Activated CD4-positive, alpha-beta T cell treated with anti-CD3 and anti-CD28 coated beads, Interleukin-2, amount 10 ng/mL, durations not matched to agents 24 days and 14 days (primary cell): ENCODE results near the gene RNF186. TPM values are rescaled to one million over a fixed set of nuclear protein-coding genes. Genes with fewer than 3 reads are reported as not detected.
"Not testable (repeated sequence)": the region's sequence is repeated elsewhere in the genome, so short reads cannot be mapped to it uniquely, and the experiment has no call there.

Experiments
- DNase-seq: peaks from one replicate; pipeline ENCODE4 v3.0.0; 2022
- H3K27ac Mint-ChIP-seq: one replicate; pipeline ENCODE4 v1.8.0; 2022; ENCODE audit warnings: mild to moderate bottlenecking, mixed read lengths
- H3K27me3 Mint-ChIP-seq: one replicate; pipeline ENCODE4 v1.8.0; 2022; ENCODE audit warnings: mixed read lengths
- H3K36me3 Mint-ChIP-seq: one replicate; pipeline ENCODE4 v1.8.0; 2022; ENCODE audit warnings: low read depth, mild to moderate bottlenecking, mixed read lengths
- H3K4me1 Mint-ChIP-seq: one replicate; pipeline ENCODE4 v1.8.0; 2021; ENCODE audit warnings: mixed read lengths
- H3K4me3 Mint-ChIP-seq: one replicate; pipeline ENCODE4 v1.8.0; 2022; ENCODE audit warnings: mild to moderate bottlenecking, moderate library complexity, mixed read lengths
- H3K9me3 Mint-ChIP-seq: one replicate; pipeline ENCODE4 v1.8.0; 2021; ENCODE audit warnings: mixed read lengths
- intact Hi-C: fragments of 100-400 bp; cut with micrococcal nuclease; formaldehyde crosslinking; loops from one replicate; pipeline ENCODE4 v1.15.1; 2023
- total RNA-seq: library from RNA; stranded (reverse); gene quantifications from 2 replicates; pipeline ENCODE4 v1.2.3, GENCODE V29; 2022

Gene RNF186
- total RNA-seq, result not detected in 2 replicates

GRCh38 chr1:19814681-19815503, at the start of gene RNF186:
Gene RNF186 (minus strand): TSS chr1:19815283. CDS start chr1:19815101, 182 bp downstream.
- Mint-ChIP-seq H3K4me3 (no peak within 1 kb of the TSS), H3K4me1 (no peaks in the 10 kb centered on the region), H3K27ac (no peak within 1 kb of the TSS), H3K36me3 (no peaks in the 10 kb centered on the region), H3K9me3 (no peaks in the 10 kb centered on the region), H3K27me3 (peaks cover 9% of the 10 kb centered on the region)
- DNase-seq, result no peak
- intact Hi-C loops, result loop anchor here (5.0 kb wide), 1 partner anchor 98 kb away; no protein-coding TSS in a partner anchor

GRCh38 chr1:19864570-19865160, 49.6 kb upstream of the RNF186 start:
- Mint-ChIP-seq H3K27me3 (peaks cover 22% of the 10 kb centered on the region), H3K27ac (no peak overlapping the region), H3K9me3 (peaks cover 4% of the 10 kb centered on the region), H3K4me3 (no peak overlapping the region), H3K4me1 (no peaks in the 10 kb centered on the region), H3K36me3 (no peaks in the 10 kb centered on the region)
- intact Hi-C loops, result no loop called here
- DNase-seq, result no peak

GRCh38 chr1:19862944-19863343, 47.9 kb upstream of the RNF186 start:
- peaks cover 4% of the 10 kb centered on the region for H3K9me3 Mint-ChIP-seq
- intact Hi-C loops, result no loop called here
- H3K4me1 Mint-ChIP-seq, result no peaks in the 10 kb centered on the region
- DNase-seq, result no peak
- peaks cover 13% of the 10 kb centered on the region for H3K27me3 Mint-ChIP-seq
- no peak overlapping the region for H3K4me3 Mint-ChIP-seq
- H3K27ac Mint-ChIP-seq, result no peak overlapping the region
- no peaks in the 10 kb centered on the region for H3K36me3 Mint-ChIP-seq

GRCh38 chr1:19861842-19862530, 46.9 kb upstream of the RNF186 start:
- Mint-ChIP-seq H3K4me3 (no peak overlapping the region), H3K36me3 (no peaks in the 10 kb centered on the region), H3K27ac (no peak overlapping the region), H3K27me3 (peaks cover 15% of the 10 kb centered on the region), H3K9me3 (peaks cover 4% of the 10 kb centered on the region), H3K4me1 (no peaks in the 10 kb centered on the region)
- no peak for DNase-seq
- intact Hi-C loops, result no loop called here

- intact Hi-C loops, result no loop called here
- Mint-ChIP-seq H3K9me3 (peaks cover 4% of the 10 kb centered on the region), H3K27me3 (peaks cover 17% of the 10 kb centered on the region)
Observed at GRCh38 chr1:19861034-19861433, 46.0 kb upstream of the RNF186 start.

GRCh38 chr1:19860418-19860817, 45.3 kb upstream of the RNF186 start:
- peaks cover 4% of the 10 kb centered on the region for H3K9me3 Mint-ChIP-seq
- H3K27me3 Mint-ChIP-seq, result peaks cover 13% of the 10 kb centered on the region

More at GRCh38 chr1:19861034-19861433, 46.0 kb upstream of the RNF186 start:
- Mint-ChIP-seq H3K4me1 (no peaks in the 10 kb centered on the region), H3K36me3 (no peaks in the 10 kb centered on the region), H3K27ac (no peak overlapping the region), H3K4me3 (no peak overlapping the region)
- DNase-seq, result no peak

GRCh38 chr1:19859876-19860275, 44.8 kb upstream of the RNF186 start:
- Mint-ChIP-seq H3K9me3 (peaks cover 4% of the 10 kb centered on the region), H3K27ac (no peak overlapping the region), H3K4me1 (no peaks in the 10 kb centered on the region), H3K4me3 (no peak overlapping the region), H3K36me3 (no peaks in the 10 kb centered on the region), H3K27me3 (peaks cover 13% of the 10 kb centered on the region)
- DNase-seq, result no peak
- intact Hi-C loops, result no loop called here

More at GRCh38 chr1:19860418-19860817, 45.3 kb upstream of the RNF186 start:
- no peaks in the 10 kb centered on the region for H3K36me3 Mint-ChIP-seq
- intact Hi-C loops, result no loop called here
- DNase-seq, result no peak
- no peaks in the 10 kb centered on the region for H3K4me1 Mint-ChIP-seq
- H3K27ac Mint-ChIP-seq, result no peak overlapping the region
- H3K4me3 Mint-ChIP-seq, result no peak overlapping the region

- peaks cover 1% of the 10 kb centered on the region for H3K9me3 Mint-ChIP-seq
- no peak overlapping the region for H3K4me3 Mint-ChIP-seq
- no peak for DNase-seq
- no peaks in the 10 kb centered on the region for H3K4me1 Mint-ChIP-seq
- intact Hi-C loops, result no loop called here
- H3K36me3 Mint-ChIP-seq, result no peaks in the 10 kb centered on the region
- H3K27me3 Mint-ChIP-seq, result peaks cover 13% of the 10 kb centered on the region
- H3K27ac Mint-ChIP-seq, result no peak overlapping the region
Observed at GRCh38 chr1:19858893-19859292, 43.8 kb upstream of the RNF186 start.

- no peak for DNase-seq
- Mint-ChIP-seq H3K27ac (no peak overlapping the region), H3K9me3 (no peaks in the 10 kb centered on the region), H3K4me3 (no peak overlapping the region), H3K27me3 (peaks cover 12% of the 10 kb centered on the region), H3K36me3 (no peaks in the 10 kb centered on the region), H3K4me1 (peaks cover 2% of the 10 kb centered on the region)
- intact Hi-C loops, result no loop called here
Observed at GRCh38 chr1:19854866-19855265, 39.8 kb upstream of the RNF186 start.

GRCh38 chr1:19852036-19852435, 37.0 kb upstream of the RNF186 start:
- no peaks in the 10 kb centered on the region for H3K9me3 Mint-ChIP-seq
- intact Hi-C loops, result no loop called here
- peaks cover 2% of the 10 kb centered on the region for H3K4me1 Mint-ChIP-seq
- no peaks in the 10 kb centered on the region for H3K36me3 Mint-ChIP-seq
- no peak overlapping the region for H3K27ac Mint-ChIP-seq
- H3K4me3 Mint-ChIP-seq, result no peak overlapping the region
- H3K27me3 Mint-ChIP-seq, result peaks cover 12% of the 10 kb centered on the region
- no peak for DNase-seq

GRCh38 chr1:19850214-19850613, 35.1 kb upstream of the RNF186 start:
- no peak for DNase-seq
- Mint-ChIP-seq H3K27ac (no peak overlapping the region), H3K27me3 (peaks cover 16% of the 10 kb centered on the region), H3K36me3 (no peaks in the 10 kb centered on the region), H3K4me1 (peaks cover 2% of the 10 kb centered on the region), H3K4me3 (no peak overlapping the region), H3K9me3 (no peaks in the 10 kb centered on the region)
- intact Hi-C loops, result no loop called here

GRCh38 chr1:19849307-19849706, 34.2 kb upstream of the RNF186 start:
- H3K27ac Mint-ChIP-seq, H3K4me3 Mint-ChIP-seq, H3K4me1 Mint-ChIP-seq, DNase-seq, H3K9me3 Mint-ChIP-seq, H3K36me3 Mint-ChIP-seq, intact Hi-C loops: not testable (repeated sequence)
- peaks cover 21% of the 10 kb centered on the region for H3K27me3 Mint-ChIP-seq

GRCh38 chr1:19847334-19847733, 32.3 kb upstream of the RNF186 start:
- H3K9me3 Mint-ChIP-seq, H3K27ac Mint-ChIP-seq, intact Hi-C loops: not testable (repeated sequence)

GRCh38 chr1:19846338-19846737, 31.3 kb upstream of the RNF186 start:
- H3K27me3 Mint-ChIP-seq, result peaks cover 21% of the 10 kb centered on the region
- H3K36me3 Mint-ChIP-seq, result no peaks in the 10 kb centered on the region
- DNase-seq, result no peak
- no peaks in the 10 kb centered on the region for H3K9me3 Mint-ChIP-seq
- no peak overlapping the region for H3K27ac Mint-ChIP-seq
- peaks cover 2% of the 10 kb centered on the region for H3K4me1 Mint-ChIP-seq
- intact Hi-C loops, result no loop called here
- no peak overlapping the region for H3K4me3 Mint-ChIP-seq

More at GRCh38 chr1:19847334-19847733, 32.3 kb upstream of the RNF186 start:
- DNase-seq, H3K4me1 Mint-ChIP-seq, H3K36me3 Mint-ChIP-seq, H3K4me3 Mint-ChIP-seq: not testable (repeated sequence)
- H3K27me3 Mint-ChIP-seq, result peaks cover 21% of the 10 kb centered on the region
